ENCODE measurements around the gene CC2D1A.

The CC2D1A gene

DNA sequence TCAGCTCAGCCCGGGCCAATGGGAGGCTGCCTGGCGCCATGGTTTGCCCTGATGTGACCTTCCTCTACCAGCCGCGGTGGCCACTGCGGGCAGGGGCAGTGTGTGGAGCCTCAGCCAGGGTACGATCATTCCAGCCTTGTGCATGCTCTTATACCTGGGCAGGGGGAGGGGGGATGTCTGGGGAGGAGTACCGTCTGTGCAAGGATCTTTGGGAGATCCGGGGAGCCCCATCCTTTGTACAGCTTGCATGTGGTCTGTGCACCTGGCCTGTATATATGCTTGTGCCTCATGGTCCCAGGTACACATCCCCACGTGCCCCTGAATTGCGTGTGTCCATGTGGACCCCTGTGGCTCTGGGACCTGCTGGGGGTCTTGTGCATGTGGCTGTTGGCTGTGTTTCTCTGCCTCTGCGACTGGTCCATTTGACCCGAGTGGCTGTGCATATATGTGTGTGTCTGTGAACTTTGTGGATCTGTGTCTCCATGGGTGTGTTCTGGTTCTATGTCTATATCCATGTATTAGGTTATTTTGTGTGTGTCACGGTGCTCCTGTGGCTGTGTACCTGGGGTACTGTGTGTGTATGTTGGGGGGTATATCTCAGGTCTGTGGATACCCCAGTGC is 41.8 kb upstream of the CC2D1A start:
- peaks cover 18% of the 10 kb centered on the region for H3K27me3 ChIP-seq (ENCODE audit: insufficient read depth, poor library complexity, severe bottlenecking)
- TF ChIP-seq POLR2AphosphoS5 (IDR thresholded peaks at IDR 0.05; ENCODE audit: low read depth), result no peak
- no peak for TF ChIP-seq SPI1 (IDR thresholded peaks at IDR 0.05; ENCODE audit: borderline replicate concordance, low read depth)
- TF ChIP-seq GABPA (IDR thresholded peaks at IDR 0.05; ENCODE audit: low read depth), result no peak
- TF ChIP-seq, protein P1, sequence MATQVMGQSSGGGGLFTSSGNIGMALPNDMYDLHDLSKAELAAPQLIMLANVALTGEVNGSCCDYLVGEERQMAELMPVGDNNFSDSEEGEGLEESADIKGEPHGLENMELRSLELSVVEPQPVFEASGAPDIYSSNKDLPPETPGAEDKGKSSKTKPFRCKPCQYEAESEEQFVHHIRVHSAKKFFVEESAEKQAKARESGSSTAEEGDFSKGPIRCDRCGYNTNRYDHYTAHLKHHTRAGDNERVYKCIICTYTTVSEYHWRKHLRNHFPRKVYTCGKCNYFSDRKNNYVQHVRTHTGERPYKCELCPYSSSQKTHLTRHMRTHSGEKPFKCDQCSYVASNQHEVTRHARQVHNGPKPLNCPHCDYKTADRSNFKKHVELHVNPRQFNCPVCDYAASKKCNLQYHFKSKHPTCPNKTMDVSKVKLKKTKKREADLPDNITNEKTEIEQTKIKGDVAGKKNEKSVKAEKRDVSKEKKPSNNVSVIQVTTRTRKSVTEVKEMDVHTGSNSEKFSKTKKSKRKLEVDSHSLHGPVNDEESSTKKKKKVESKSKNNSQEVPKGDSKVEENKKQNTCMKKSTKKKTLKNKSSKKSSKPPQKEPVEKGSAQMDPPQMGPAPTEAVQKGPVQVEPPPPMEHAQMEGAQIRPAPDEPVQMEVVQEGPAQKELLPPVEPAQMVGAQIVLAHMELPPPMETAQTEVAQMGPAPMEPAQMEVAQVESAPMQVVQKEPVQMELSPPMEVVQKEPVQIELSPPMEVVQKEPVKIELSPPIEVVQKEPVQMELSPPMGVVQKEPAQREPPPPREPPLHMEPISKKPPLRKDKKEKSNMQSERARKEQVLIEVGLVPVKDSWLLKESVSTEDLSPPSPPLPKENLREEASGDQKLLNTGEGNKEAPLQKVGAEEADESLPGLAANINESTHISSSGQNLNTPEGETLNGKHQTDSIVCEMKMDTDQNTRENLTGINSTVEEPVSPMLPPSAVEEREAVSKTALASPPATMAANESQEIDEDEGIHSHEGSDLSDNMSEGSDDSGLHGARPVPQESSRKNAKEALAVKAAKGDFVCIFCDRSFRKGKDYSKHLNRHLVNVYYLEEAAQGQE (IDR thresholded peaks at IDR 0.05; ENCODE audit: insufficient replicate concordance, low read depth), result no peak
- TF ChIP-seq, protein P2, sequence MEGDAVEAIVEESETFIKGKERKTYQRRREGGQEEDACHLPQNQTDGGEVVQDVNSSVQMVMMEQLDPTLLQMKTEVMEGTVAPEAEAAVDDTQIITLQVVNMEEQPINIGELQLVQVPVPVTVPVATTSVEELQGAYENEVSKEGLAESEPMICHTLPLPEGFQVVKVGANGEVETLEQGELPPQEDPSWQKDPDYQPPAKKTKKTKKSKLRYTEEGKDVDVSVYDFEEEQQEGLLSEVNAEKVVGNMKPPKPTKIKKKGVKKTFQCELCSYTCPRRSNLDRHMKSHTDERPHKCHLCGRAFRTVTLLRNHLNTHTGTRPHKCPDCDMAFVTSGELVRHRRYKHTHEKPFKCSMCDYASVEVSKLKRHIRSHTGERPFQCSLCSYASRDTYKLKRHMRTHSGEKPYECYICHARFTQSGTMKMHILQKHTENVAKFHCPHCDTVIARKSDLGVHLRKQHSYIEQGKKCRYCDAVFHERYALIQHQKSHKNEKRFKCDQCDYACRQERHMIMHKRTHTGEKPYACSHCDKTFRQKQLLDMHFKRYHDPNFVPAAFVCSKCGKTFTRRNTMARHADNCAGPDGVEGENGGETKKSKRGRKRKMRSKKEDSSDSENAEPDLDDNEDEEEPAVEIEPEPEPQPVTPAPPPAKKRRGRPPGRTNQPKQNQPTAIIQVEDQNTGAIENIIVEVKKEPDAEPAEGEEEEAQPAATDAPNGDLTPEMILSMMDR (IDR thresholded peaks at IDR 0.05; ENCODE audit: insufficient read depth, low read length), result no peak
- no peak for DNase-seq (ENCODE audit: low read depth in 1 of 2, low spot score in 1 of 2)
- no peak overlapping the region for H3K27ac ChIP-seq (replicated peaks)
- no peak overlapping the region for H3K4me3 ChIP-seq (replicated peaks; ENCODE audit: insufficient read depth, low read length)

DNA sequence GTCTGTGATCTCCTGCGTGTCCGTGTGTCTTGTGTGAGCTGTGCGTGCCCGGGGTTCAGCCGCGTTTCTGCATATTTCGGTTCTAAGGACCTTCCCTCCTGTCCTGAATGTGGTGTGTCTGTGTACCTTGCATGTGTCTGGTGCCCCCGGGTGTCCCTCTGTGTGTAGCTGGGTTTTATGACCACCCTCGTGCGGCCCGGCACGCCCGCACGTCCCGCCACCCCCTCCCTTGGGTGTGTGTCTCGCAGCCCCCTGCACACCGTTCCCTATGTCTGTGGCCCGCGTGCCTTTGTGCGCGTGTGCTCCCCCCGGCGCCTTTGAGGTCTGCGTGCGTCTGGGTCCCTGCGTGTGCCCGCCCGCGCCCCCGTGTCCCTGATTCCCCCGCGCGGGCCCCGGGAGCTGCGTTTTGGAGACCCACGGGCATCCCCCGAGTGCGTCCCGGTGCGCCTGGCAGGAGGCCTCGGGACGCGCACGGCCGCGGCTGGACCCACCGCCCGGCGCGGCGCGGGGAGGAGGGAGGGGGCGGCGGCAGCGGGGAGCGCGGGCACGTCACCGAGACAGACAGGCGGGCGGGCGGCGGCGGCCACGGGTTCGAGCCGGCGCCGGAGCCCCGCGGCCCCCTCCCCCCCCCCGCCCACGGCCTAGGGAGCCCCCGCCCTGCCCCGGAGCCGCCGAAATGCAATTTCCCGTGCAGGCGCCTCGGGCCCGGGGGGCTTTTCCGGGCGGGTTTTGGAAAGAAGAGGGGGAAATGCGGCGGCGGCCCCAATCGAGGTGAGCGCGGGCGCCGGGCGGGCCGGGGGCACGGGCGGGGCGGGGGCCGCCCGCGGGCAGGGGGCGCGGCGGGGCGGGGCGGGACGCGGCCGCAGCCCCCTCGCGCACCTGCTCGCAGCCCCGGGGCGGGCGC is 41.1 kb upstream of the CC2D1A start:
- Histone ChIP-seq H3K4me3 (replicated peaks; ENCODE audit: insufficient read depth, low read length) (peak overlapping the region; percentile 41), H3K27me3 (ENCODE audit: insufficient read depth, poor library complexity, severe bottlenecking) (peaks cover 18% of the 10 kb centered on the region), H3K27ac (replicated peaks) (no peak overlapping the region)
- TF ChIP-seq POLR2AphosphoS5 (IDR thresholded peaks at IDR 0.05; ENCODE audit: low read depth) (no peak), SPI1 (IDR thresholded peaks at IDR 0.05; ENCODE audit: borderline replicate concordance, low read depth) (no peak), GABPA (IDR thresholded peaks at IDR 0.05; ENCODE audit: low read depth) (no peak)
- TF ChIP-seq, protein P2 (IDR thresholded peaks at IDR 0.05; ENCODE audit: insufficient read depth, low read length), result no peak
- TF ChIP-seq, protein P1 (IDR thresholded peaks at IDR 0.05; ENCODE audit: insufficient replicate concordance, low read depth), result no peak
- DNase-seq (ENCODE audit: low read depth in 1 of 2, low spot score in 1 of 2), result no peak

DNA sequence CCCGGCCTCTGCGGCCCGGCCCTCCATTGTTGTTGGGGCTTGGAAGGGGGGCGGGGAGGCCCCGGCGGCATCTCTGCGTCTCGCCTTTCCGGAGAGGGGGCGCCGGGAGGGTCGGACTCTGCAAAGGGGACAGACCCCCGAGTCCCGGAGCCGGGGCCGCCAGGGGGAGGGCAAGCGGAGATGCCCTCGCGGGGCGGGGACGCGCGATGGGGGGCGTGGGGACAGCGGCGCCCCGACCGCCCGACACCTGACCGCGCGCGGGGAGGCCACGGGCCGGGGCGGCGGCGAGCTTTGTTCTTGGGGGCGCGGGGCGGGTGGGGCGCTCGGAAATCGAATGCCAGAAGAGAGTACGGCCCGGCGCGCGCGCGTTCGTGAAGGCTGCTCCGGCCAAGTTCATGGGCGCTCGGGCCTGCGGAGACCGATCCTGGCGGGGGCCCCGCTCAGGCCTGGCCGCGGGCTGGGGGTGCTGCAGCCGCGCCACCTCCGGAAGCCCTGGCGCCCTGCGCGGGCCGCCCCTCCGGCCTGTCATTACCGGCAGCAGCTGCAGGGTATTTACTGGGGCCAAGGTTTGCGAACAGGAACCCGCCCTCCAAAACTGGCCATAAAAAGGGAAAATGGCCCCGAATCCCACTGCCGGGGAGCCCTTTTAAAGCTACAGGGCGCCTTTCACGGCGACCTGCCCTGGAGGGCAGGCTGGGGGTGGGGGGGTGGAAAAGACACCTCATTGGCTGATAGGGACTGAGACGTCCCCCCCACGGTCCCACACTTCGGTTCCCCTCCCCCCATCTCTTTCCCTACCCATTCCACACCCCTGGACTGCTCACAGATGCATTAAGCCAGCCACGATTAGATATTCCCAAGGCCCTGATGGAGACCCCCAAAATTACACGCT is 40.2 kb upstream of the CC2D1A start:
- H3K27ac ChIP-seq (replicated peaks), result no peak overlapping the region
- TF ChIP-seq, protein P1 (IDR thresholded peaks at IDR 0.05; ENCODE audit: insufficient replicate concordance, low read depth), result no peak
- TF ChIP-seq SPI1 (IDR thresholded peaks at IDR 0.05; ENCODE audit: borderline replicate concordance, low read depth), result no peak
- no peak for TF ChIP-seq GABPA (IDR thresholded peaks at IDR 0.05; ENCODE audit: low read depth)
- TF ChIP-seq POLR2AphosphoS5 (IDR thresholded peaks at IDR 0.05; ENCODE audit: low read depth), result no peak
- TF ChIP-seq, protein P2 (IDR thresholded peaks at IDR 0.05; ENCODE audit: insufficient read depth, low read length), result no peak
- H3K27me3 ChIP-seq (ENCODE audit: insufficient read depth, poor library complexity, severe bottlenecking), result peaks cover 18% of the 10 kb centered on the region
- peak overlapping the region; percentile 41 for H3K4me3 ChIP-seq (replicated peaks; ENCODE audit: insufficient read depth, low read length)
- DNase-seq (ENCODE audit: low read depth in 1 of 2, low spot score in 1 of 2), result no peak
